ENCODE results near the gene TP53BP2.

Gene TP53BP2

DNA sequence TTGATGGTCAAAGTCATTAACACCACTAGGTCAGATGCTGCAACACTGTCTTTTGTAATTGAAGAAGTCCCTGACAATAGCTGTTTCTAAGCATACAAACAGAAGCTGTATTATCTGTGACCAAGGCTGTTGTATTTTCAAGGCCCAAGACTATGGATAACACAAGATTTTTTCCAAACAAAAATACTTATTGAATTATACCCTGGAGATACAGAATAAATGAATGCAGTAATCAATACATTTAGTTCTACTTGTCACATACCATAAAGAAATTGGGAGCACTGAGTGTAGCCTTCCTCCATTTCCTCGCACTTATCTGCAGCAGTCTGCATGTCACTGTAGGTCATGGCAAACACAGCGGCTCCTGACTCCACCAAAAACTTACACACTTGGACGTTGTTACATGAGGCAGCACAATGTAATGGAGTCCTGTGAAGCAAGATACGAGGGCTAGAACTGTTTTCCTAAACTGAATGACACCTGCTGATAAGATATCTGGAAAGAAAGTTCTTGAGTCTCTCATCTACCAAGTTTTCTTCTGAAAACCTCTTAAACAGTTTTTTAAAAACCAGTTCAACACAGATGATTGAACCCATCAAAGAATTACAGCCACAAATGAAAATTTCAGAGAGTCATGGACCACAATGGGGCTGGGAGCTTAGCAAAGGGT, 56.9 kb downstream of the TP53BP2 start:
- DNase-seq = no peak

GRCh38 chr1:223785808-223786207, 59.9 kb downstream of the TP53BP2 start:
- DNase-seq = no peak

DNA sequence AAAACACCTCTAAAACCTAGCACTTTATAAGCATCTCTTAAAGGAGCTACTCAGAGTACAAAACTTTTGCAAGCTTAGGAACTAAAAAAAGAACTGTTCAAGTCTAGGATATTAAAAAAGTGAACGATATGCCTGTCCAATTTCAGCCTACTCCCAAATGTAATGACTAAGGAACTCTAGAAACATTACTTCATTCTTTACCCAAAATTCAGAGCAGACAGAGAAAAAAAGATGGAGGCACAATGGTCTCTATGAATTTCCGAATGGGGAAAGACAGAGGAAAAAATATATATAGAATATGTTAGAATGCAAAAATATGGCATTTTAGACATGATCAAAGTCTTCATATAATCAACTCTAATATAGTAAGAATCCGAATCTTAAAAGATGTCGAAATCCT, 61.2 kb downstream of the TP53BP2 start:
- DNase-seq = no peak

DNA sequence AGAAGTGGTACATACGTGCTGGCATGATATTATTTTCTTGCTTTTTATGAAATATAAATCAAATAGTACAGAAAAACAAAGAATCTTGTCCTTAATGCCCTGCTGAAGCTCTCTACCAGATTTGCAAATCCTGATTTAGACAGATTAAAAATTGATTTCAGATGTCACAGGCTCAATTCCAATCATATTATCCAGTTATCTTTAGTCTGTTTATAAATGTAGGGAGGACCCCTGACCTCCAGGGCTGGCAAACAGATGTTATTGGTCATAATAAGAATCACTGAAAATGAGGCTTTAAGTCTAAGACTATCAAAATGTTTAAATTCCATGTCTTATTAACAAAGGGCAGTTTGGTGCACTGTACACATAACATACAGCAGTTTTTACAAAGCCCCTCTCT, 62.1 kb downstream of the TP53BP2 start:
- DNase-seq = no peak

DNA sequence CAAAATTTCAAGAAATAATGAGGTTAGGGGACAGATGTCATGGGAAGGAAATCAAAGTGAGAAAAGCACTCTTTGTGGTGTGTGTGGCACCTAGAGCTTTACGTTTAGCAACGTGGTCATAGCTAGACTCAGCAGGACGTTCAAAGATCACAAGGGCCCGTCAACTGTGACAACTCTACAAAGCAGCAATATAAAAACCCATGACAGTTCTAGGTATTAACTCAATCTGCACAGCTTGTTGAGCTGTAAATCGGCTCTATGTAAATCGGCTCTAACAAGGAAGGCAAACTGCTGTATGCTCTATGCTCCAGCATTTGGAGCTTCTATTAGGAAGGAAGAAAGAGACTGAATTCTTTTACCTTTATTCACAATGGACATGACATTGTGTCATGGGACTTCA, 64.8 kb downstream of the TP53BP2 start:
- DNase-seq = no peak

GRCh38 chr1:223780318-223780717, 65.4 kb downstream of the TP53BP2 start:
- DNase-seq = no peak

DNA sequence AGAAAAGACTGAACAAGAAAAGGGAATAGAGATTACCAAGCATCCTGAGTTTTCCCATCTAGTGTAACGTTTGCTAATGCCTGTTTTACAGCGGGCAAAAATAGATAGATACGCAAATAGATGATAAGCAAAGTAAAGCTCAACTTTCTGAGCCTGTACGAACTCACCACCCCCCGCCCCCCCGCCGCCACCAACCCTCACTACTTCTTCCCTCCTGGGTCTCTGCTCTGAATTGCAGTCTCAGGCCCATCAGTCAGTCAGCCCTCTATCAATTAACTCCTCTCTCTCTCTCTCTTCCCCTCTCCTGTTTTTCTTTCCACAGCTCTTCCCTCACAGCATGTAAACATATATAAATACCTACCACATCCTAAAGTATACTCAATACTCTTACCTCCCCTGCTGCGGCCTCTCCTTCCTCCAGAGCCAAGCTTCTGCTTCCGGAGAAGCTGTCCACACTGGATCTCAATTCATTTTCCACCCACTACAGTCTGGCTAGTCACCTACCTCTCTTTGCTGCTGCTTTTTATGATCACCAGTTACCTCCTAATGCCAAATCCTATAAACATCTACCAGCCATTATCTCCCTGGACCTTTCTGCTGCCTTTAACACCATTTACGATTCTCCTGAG, 68.8 kb downstream of the TP53BP2 start:
- DNase-seq = no peak

GRCh38 chr1:223776075-223776814, 69.5 kb downstream of the TP53BP2 start:
- DNase-seq = no peak

- DNase-seq = no peak
Measured at GRCh38 chr1:223775711-223776074, 70.1 kb downstream of the TP53BP2 start.

DNA sequence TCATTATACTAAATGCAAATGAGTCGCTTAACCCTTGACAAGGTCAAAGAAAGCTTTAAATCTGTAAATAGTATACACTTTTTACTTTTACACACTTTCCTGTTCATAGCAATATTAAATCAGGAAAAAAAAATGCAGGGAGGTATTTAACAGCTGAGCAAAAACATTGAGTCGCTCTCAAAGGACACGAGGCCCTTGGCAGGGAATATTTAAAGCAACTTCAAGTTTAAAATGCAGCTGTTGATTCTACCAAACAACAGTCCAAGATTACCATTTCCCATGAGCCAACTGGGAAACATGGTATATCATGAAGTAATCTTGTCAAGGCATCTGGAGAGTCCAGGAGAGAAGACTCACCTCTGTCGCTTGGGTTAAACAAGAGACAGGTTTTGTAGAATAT, 70.7 kb downstream of the TP53BP2 start:
- no peak for DNase-seq

DNA sequence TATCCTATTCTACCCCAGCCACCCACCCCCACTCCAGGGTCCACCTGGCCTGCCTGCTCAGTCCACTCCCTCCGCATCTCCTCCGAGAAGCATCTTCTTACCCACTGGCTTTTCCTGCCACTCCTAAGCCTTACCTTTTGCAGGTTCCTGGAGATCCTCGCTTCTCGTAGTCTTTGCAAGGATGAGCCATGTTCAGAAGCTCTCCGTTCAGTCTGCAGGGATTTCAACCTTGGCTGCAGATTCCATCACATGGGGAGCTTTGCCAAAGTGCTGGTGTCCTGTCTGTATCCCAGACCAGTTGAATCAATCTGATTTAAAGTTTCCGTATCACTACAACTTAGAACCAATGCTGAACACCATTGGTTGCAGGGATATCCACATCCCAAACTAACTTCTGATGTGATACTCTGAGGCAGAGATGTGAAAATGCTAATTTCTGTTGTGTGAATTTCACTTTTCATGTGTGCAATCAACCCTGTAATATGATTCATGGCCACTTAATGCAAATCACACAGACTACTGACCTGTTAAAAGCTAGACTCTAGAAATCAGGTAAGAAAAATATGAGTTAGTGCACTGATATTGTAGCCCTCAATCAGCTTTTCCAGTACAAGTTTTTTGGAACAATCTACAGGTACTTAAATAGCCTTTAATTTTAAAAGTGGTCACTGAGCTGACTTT, 71.5 kb downstream of the TP53BP2 start:
- DNase-seq = no peak

- DNase-seq = no peak
Measured at GRCh38 chr1:223772771-223773160, 73.0 kb downstream of the TP53BP2 start.

GRCh38 chr1:223771814-223772770, 73.7 kb downstream of the TP53BP2 start:
- no peak for DNase-seq

- no peak for DNase-seq
Measured at GRCh38 chr1:223771469-223771813, 74.3 kb downstream of the TP53BP2 start.

GRCh38 chr1:223770621-223771315, 75.0 kb downstream of the TP53BP2 start:
- DNase-seq = no peak

GRCh38 chr1:223765719-223766340, 79.9 kb downstream of the TP53BP2 start:
- DNase-seq = no peak

- no peak for DNase-seq
Measured at GRCh38 chr1:223765036-223765718, 80.6 kb downstream of the TP53BP2 start.

- no peak for DNase-seq
Measured at GRCh38 chr1:223763881-223764280, 81.9 kb downstream of the TP53BP2 start.

- DNase-seq = no peak
Measured at GRCh38 chr1:223763251-223763650, 82.5 kb downstream of the TP53BP2 start.

DNA sequence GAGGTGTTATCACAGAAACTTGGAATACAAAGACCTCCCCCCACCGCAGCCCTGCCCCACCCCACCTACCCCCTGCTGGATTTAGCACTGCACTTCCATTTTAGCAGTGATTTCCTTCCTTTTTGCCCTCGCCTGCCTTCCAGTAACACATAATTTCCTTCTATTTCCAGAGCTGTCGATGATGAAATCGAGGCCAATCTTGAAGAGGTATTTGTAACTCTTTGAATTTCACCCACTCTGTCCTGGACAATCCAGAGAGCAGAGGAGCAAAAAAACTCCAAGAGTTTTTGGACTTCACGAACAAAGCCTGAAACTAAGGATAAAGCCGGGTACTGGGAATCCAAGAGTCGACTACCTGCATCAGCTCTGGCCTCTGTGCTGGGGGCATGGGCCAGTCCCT, 84.3 kb downstream of the TP53BP2 start:
- no peak for DNase-seq

- no peak for DNase-seq
Measured at GRCh38 chr1:223760833-223761232, 84.9 kb downstream of the TP53BP2 start.

Measured in DMS79 (cell line).